GM23338 (cell line): ENCODE data around the gene SNRNP25. TPM values are rescaled to one million over a fixed set of nuclear protein-coding genes. Genes with fewer than 3 reads are reported as not detected.

Experiments used
- ATAC-seq: fragments of 200-7000 bp; cut with Tn5 transposase; 3 replicates; pipeline ENCODE4 v1.9.1; 2020
- DNase-seq: peaks from one replicate; pipeline ENCODE4 v3.0.0-alpha.2; 2015; ENCODE audit warnings: low spot score
- H2AFZ ChIP-seq: fragments of 200-600 bp; sonication (generic); 2 replicates; pipeline ENCODE4 v1.8.0; 2016; ENCODE audit warnings: antibody characterized with exemption, mild to moderate bottlenecking, moderate library complexity
- H3F3A ChIP-seq: fragments of 200-600 bp; sonication (generic); replicated peaks from 2 replicates; pipeline ENCODE4 v1.8.0; 2017; ENCODE audit warnings: antibody characterized with exemption, mixed run types, low read depth
- H3K27ac ChIP-seq: fragments of 200-600 bp; sonication (generic); 2 replicates; pipeline ENCODE4 v1.6.1; 2016; ENCODE audit warnings: low read depth
- H3K27me3 ChIP-seq: fragments of 200-600 bp; sonication (generic); 2 replicates; pipeline ENCODE4 v1.8.0; 2016; ENCODE audit warnings: mild to moderate bottlenecking, mixed run types, moderate library complexity; ENCODE audit not compliant: insufficient read depth
- H3K36me3 ChIP-seq: fragments of 200-600 bp; sonication (generic); 2 replicates; pipeline ENCODE4 v1.8.0; 2016; ENCODE audit warnings: mild to moderate bottlenecking; ENCODE audit not compliant: insufficient read depth
- H3K4me1 ChIP-seq: fragments of 200-600 bp; sonication (generic); 2 replicates; pipeline ENCODE4 v1.8.0; 2016; ENCODE audit warnings: mild to moderate bottlenecking, moderate library complexity; ENCODE audit not compliant: insufficient read depth
- H3K4me2 ChIP-seq: fragments of 200-600 bp; sonication (generic); 2 replicates; pipeline ENCODE4 v1.7.1; 2017; ENCODE audit warnings: mixed run types
- H3K4me3 ChIP-seq: fragments of 200-600 bp; sonication (generic); 2 replicates; pipeline ENCODE4 v1.6.1; 2016; ENCODE audit warnings: mixed run types
- H3K79me2 ChIP-seq: fragments of 200-600 bp; sonication (generic); replicated peaks from 2 replicates; pipeline ENCODE4 v1.8.0; 2017; ENCODE audit warnings: mild to moderate bottlenecking; ENCODE audit not compliant: insufficient read depth
- H3K9me2 ChIP-seq: fragments of 200-600 bp; sonication (generic); 2 replicates; pipeline ENCODE4 v1.8.0; 2017; ENCODE audit not compliant: insufficient read depth
- H4K20me1 ChIP-seq: fragments of 200-600 bp; sonication (generic); replicated peaks from 2 replicates; pipeline ENCODE4 v1.8.0; 2017; ENCODE audit warnings: mild to moderate bottlenecking; ENCODE audit not compliant: insufficient read depth
- H3K27ac Mint-ChIP-seq: 2 replicates; pipeline ENCODE4 v1.8.0; 2020; ENCODE audit warnings: inconsistent platforms, mild to moderate bottlenecking, moderate library complexity, mixed read lengths
- H3K27me3 Mint-ChIP-seq: 3 replicates; pipeline ENCODE4 v1.8.0; 2022; ENCODE audit warnings: low read depth, mild to moderate bottlenecking, moderate library complexity, mixed read lengths, inconsistent platforms; ENCODE audit not compliant: insufficient read depth, poor library complexity
- H3K36me3 Mint-ChIP-seq: 3 replicates; pipeline ENCODE4 v1.8.0; 2021; ENCODE audit warnings: low read depth, mild to moderate bottlenecking, inconsistent platforms, moderate library complexity, mixed read lengths
- H3K4me1 Mint-ChIP-seq: 3 replicates; pipeline ENCODE4 v1.8.0; 2020; ENCODE audit warnings: mild to moderate bottlenecking, inconsistent platforms, mixed read lengths
- H3K4me3 Mint-ChIP-seq: 3 replicates; pipeline ENCODE4 v1.8.0; 2021; ENCODE audit warnings: moderate library complexity, mild to moderate bottlenecking, inconsistent platforms, mixed read lengths
- H3K9me3 Mint-ChIP-seq: 3 replicates; pipeline ENCODE4 v1.8.0; 2020; ENCODE audit warnings: moderate library complexity, mild to moderate bottlenecking, inconsistent platforms, mixed read lengths
- CREB1 ChIP-seq: fragments of 250-450 bp; sonication (Bioruptor Pico); IDR thresholded peaks from 2 replicates; pipeline ENCODE4 v1.5.0; 2020; ENCODE audit warnings: low read depth, mild to moderate bottlenecking, moderate library complexity
- CTCF ChIP-seq, 2 experiments: fragments of 200-600 bp in 1 of 2; sonication (generic) in 1 of 2; conservative IDR thresholded peaks; 2 replicates each; pipeline versions ENCODE4 v1.5.1 to v1.6.1; 2016 to 2017; ENCODE audit warnings: antibody characterized with exemption in 2 of 2, low read depth in 2 of 2, mild to moderate bottlenecking in 2 of 2, moderate library complexity in 1 of 2
- ETS1 ChIP-seq: IDR thresholded peaks from 2 replicates; pipeline ENCODE4 v1.6.1; 2016; ENCODE audit warnings: antibody characterized with exemption
- EZH2 ChIP-seq: fragments of 200-600 bp; sonication (generic); IDR thresholded peaks from one replicate; pipeline ENCODE4 v1.8.0; 2017; ENCODE audit warnings: antibody characterized with exemption, mild to moderate bottlenecking, low read depth; ENCODE audit not compliant: unreplicated experiment
- EZH2phosphoT487 ChIP-seq: fragments of 200-600 bp; sonication (generic); IDR thresholded peaks from one replicate; pipeline ENCODE4 v1.8.1; 2018; ENCODE audit warnings: antibody characterized with exemption; ENCODE audit not compliant: unreplicated experiment
- JUNB ChIP-seq: IDR thresholded peaks from one replicate; pipeline ENCODE4 v1.6.1; 2016; ENCODE audit warnings: antibody characterized with exemption; ENCODE audit not compliant: unreplicated experiment
- NANOG ChIP-seq: IDR thresholded peaks from 2 replicates; pipeline ENCODE4 v1.6.1; 2016; ENCODE audit warnings: antibody characterized with exemption, borderline replicate concordance
- POLR2AphosphoS5 ChIP-seq: IDR thresholded peaks from 2 replicates; pipeline ENCODE4 v1.6.1; 2016; ENCODE audit warnings: antibody characterized with exemption, low read depth
- REST ChIP-seq: IDR thresholded peaks from one replicate; pipeline ENCODE4 v1.6.1; 2018; ENCODE audit warnings: antibody characterized with exemption; ENCODE audit not compliant: unreplicated experiment
- STAT1 ChIP-seq: IDR thresholded peaks from one replicate; pipeline ENCODE4 v1.6.1; 2016; ENCODE audit warnings: antibody characterized with exemption; ENCODE audit not compliant: unreplicated experiment
- ZNF114 ChIP-seq: fragments of 250-450 bp; sonication (Bioruptor Pico); IDR thresholded peaks from 2 replicates; pipeline ENCODE4 v1.5.0; 2020; ENCODE audit warnings: mild to moderate bottlenecking, moderate library complexity
- ZNF331 ChIP-seq: fragments of 250-450 bp; sonication (Bioruptor Pico); IDR thresholded peaks from 2 replicates; pipeline ENCODE4 v1.5.0; 2020; ENCODE audit warnings: low read depth, mild to moderate bottlenecking, moderate library complexity
- ZNF462 ChIP-seq: fragments of 250-450 bp; sonication (Bioruptor Pico); IDR thresholded peaks from 2 replicates; pipeline ENCODE4 v1.5.0; 2020; ENCODE audit warnings: mild to moderate bottlenecking, moderate library complexity
- polyA plus RNA-seq: library from polyadenylated mRNA; unstranded; fragments of >200 nt; fragmentation: Nextera tagmentation; extraction: Ambion mirVana; gene quantifications from 2 replicates; pipeline ENCODE4 v1.2.1, GENCODE V29; 2016
- total RNA-seq: library from RNA; depleted of rRNA; stranded (reverse); fragments of >200 nt; shearing (Covaris generic); gene quantifications from 2 replicates; pipeline ENCODE4 v1.2.3, GENCODE V29; 2014

SNRNP25 gene
- total and polyA plus RNA-seq, 2 experiments from 2014 or later, result 34.4 to 79.5 TPM

- DNase-seq (no peak), ATAC-seq (no peak)
- Mint-ChIP-seq H3K36me3 (peaks cover 3% of the 10 kb centered on the region; the same call in 1 of the 3 replicates), H3K9me3 (no peaks in the 10 kb centered on the region), H3K4me1 (no peaks in the 10 kb centered on the region), H3K4me3 (no peak overlapping the region), H3K27ac (no peak overlapping the region), H3K27me3 (peaks cover 11% of the 10 kb centered on the region)
- Histone ChIP-seq H3K9me2 (no peaks in the 10 kb centered on the region), H3K27me3 (no peaks in the 10 kb centered on the region), H3K79me2 (no peaks in the 10 kb centered on the region), H3F3A (0 out of 2 replicates have a peak, but pooled peaks cover 16% of the 10 kb centered on the region), H3K4me3 (no peak overlapping the region), H3K36me3 (no peaks in the 10 kb centered on the region), H3K4me2 (no peak overlapping the region), H2AFZ (no peak overlapping the region), H3K27ac (no peak overlapping the region), H3K4me1 (no peaks in the 10 kb centered on the region), H4K20me1 (peaks cover 7% of the 10 kb centered on the region)
- TF ChIP-seq ZNF114 (no peak), ZNF331 (CRISPR knock-in tag) (no peak), ZNF462 (CRISPR knock-in tag) (no peak), JUNB (no peak), EZH2 (no peak), ETS1 (no peak), CTCF (conservative IDR thresholded peaks at IDR 0.05; ENCODE audit: low read depth in 2 of 2) (no peak), CREB1 (CRISPR knock-in tag) (no peak), STAT1 (no peak), EZH2phosphoT487 (no peak), REST (no peak), POLR2AphosphoS5 (no peak), NANOG (no peak)
These were observed 50.7 kb downstream of the SNRNP25 start for GRCh38 chr16:104355-104754.
